Ammon's horn (tissue), 1 donor: ENCODE measurements around the gene GLT6D1.
"Not testable (repeated sequence)": the region's sequence is repeated elsewhere in the genome, so short reads cannot be mapped to it uniquely, and the experiment has no call there.

ENCODE experiments used
- DNase-seq: peaks from one replicate; pipeline ENCODE4 v3.0.0-alpha.2; 2016; ENCODE audit warnings: low spot score

Gene GLT6D1

GRCh38 chr9:135664801-135665794, 25.8 kb upstream of the GLT6D1 start:
- no peak for DNase-seq

GRCh38 chr9:135664266-135664665, 24.9 kb upstream of the GLT6D1 start:
- DNase-seq: no peak

- no peak for DNase-seq
These were observed 24.5 kb upstream of the GLT6D1 start for GRCh38 chr9:135663857-135664256.

- no peak for DNase-seq
These were observed 24.1 kb upstream of the GLT6D1 start for GRCh38 chr9:135663451-135663770.

GRCh38 chr9:135662758-135663450, 23.6 kb upstream of the GLT6D1 start, which contains the start of gene LCN9:
Gene LCN9, plus strand, starts transcription at chr9:135663309. Its CDS starts 13 bp downstream, at chr9:135663322.
- peak; percentile 61 for DNase-seq

GRCh38 chr9:135661816-135662560, 22.6 kb upstream of the GLT6D1 start:
- DNase-seq: no peak

GRCh38 chr9:135660407-135660806, 21.1 kb upstream of the GLT6D1 start:
- no peak for DNase-seq

GRCh38 chr9:135659252-135659651, 19.9 kb upstream of the GLT6D1 start:
- no peak for DNase-seq

GRCh38 chr9:135657416-135657815, 18.1 kb upstream of the GLT6D1 start:
- no peak for DNase-seq

- DNase-seq: no peak
These were observed 16.0 kb upstream of the GLT6D1 start for GRCh38 chr9:135655317-135655716.

- no peak for DNase-seq
These were observed 11.1 kb upstream of the GLT6D1 start for GRCh38 chr9:135650408-135650807.

GRCh38 chr9:135649508-135649907, 10.2 kb upstream of the GLT6D1 start:
- DNase-seq: no peak

GRCh38 chr9:135648494-135649410, 9.4 kb upstream of the GLT6D1 start:
- DNase-seq: no peak

- DNase-seq: no peak
These were observed 8.5 kb upstream of the GLT6D1 start for GRCh38 chr9:135647884-135648283.

GRCh38 chr9:135644631-135645218, 5.4 kb upstream of the GLT6D1 start:
- DNase-seq: no peak

- DNase-seq: no peak
These were observed 2.4 kb upstream of the GLT6D1 start for GRCh38 chr9:135641745-135642144.

- DNase-seq: no peak
These were observed 1.7 kb upstream of the GLT6D1 start for GRCh38 chr9:135641047-135641446.

GRCh38 chr9:135636930-135637530, 2.3 kb downstream of the GLT6D1 start:
- DNase-seq: not testable (repeated sequence)

GRCh38 chr9:135632841-135633240, 6.5 kb downstream of the GLT6D1 start:
- no peak for DNase-seq

GRCh38 chr9:135624282-135624681, 15.1 kb downstream of the GLT6D1 start:
- no peak for DNase-seq
